Hematopoietic multipotent progenitor cell (in vitro differentiated cells): ENCODE measurements around the gene KCTD13. TPM values are rescaled to one million over a fixed set of nuclear protein-coding genes. Genes with fewer than 3 reads are reported as not detected.
A peak's percentile ranks its signal among the peaks of the same experiment; 100 is the strongest.
"Not testable (repeated sequence)": the region's sequence is repeated elsewhere in the genome, so short reads cannot be mapped to it uniquely, and the experiment has no call there.

ENCODE experiments used
- DNase-seq, 3 donors: peaks; one replicate each; pipeline ENCODE4 v3.0.0-alpha.2; 2011 to 2015; ENCODE audit warnings: low read depth in 2 of 3, low spot score in 2 of 3
- total RNA-seq: library from RNA; depleted of rRNA; stranded (reverse); fragments of >200 nt; gene quantifications from one replicate; pipeline ENCODE4 v1.2.3, GENCODE V29; 2012

KCTD13 gene
- total RNA-seq, result 11.3 TPM

- DNase-seq, result peak; percentile 84 to 93 (median 89)
Observed at GRCh38 chr16:29925781-29926710, at the start of gene KCTD13. TSS of gene KCTD13 (minus strand) at chr16:29926226. CDS start at chr16:29926033, 193 bp downstream.

GRCh38 chr16:29975134-29975538 lies 49.1 kb upstream of the KCTD13 start:
- DNase-seq, result no peak

GRCh38 chr16:29974291-29975133 lies 48.5 kb upstream of the KCTD13 start:
- peak in 1 of 3 donors; percentile 26 for DNase-seq

- DNase-seq, result peak; percentile 90 to 99 (median 99)
Observed at GRCh38 chr16:29973384-29974246, 47.6 kb upstream of the KCTD13 start, which contains the start of gene TAOK2. TSS of gene TAOK2 (plus strand) at chr16:29973868. CDS start at chr16:29977773, 3,905 bp downstream.

GRCh38 chr16:29972992-29973383 lies 47.0 kb upstream of the KCTD13 start:
- DNase-seq, result no peak

GRCh38 chr16:29972500-29972899 lies 46.5 kb upstream of the KCTD13 start:
- DNase-seq, result no peak

- DNase-seq, result no peak
Observed at GRCh38 chr16:29971304-29971703, 45.3 kb upstream of the KCTD13 start.

- DNase-seq, result no peak
Observed at GRCh38 chr16:29968205-29968604, 42.2 kb upstream of the KCTD13 start.

GRCh38 chr16:29963021-29963743 lies 37.2 kb upstream of the KCTD13 start:
- DNase-seq, result no peak

- DNase-seq, result peak in 1 of 3 donors; percentile 15
Observed at GRCh38 chr16:29962344-29962994, 36.4 kb upstream of the KCTD13 start.

- DNase-seq, result peak; percentile 95 to 98 (median 96)
Observed at GRCh38 chr16:29961479-29962343, 35.7 kb upstream of the KCTD13 start, which contains the start of gene TMEM219. TSS of gene TMEM219 (plus strand) at chr16:29962079. CDS start at chr16:29963144, 1,065 bp downstream.

- no peak for DNase-seq
Observed at GRCh38 chr16:29961127-29961478, 35.1 kb upstream of the KCTD13 start.

GRCh38 chr16:29959821-29960220 lies 33.8 kb upstream of the KCTD13 start:
- not testable (repeated sequence) for DNase-seq

- no peak for DNase-seq
Observed at GRCh38 chr16:29959293-29959692, 33.3 kb upstream of the KCTD13 start.

- no peak for DNase-seq
Observed at GRCh38 chr16:29958756-29959155, 32.7 kb upstream of the KCTD13 start.

GRCh38 chr16:29951625-29952365 lies 25.8 kb upstream of the KCTD13 start:
- DNase-seq, result no peak

- DNase-seq, result no peak
Observed at GRCh38 chr16:29950806-29951461, 24.9 kb upstream of the KCTD13 start.
